Measurements from ENCODE around the gene SP5.

DNA sequence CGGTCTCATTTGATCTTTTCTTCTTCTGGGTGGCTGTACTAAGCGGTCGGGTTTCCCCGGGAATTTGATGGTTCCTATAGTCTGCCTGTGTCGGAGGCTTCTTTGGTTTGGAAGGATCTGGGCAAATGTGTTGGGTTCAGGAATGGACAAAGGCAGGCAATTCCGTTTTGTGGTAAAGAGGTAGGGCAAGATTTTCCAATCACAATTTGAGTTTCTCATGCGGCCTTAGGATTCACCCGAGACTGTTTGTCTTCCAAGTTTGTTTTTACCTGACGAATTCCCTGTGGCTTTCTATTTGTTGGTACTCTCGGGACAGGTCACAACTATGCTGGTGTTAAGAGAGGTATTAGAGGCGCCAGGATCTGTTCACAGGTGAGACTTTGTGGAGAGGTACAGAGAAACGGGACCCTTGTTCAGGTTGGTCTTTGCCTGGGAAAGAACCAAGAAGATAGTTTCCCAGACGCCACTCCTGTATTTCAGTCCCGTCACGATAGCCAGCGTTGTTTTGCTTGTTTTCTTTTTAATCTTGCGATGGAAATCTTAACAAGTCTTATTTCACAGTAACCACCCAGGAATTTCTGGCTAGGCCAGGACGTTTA lies 3.0 kb downstream of the SP5 start:
- TF ChIP-seq POLR2AphosphoS5 (IDR thresholded peaks at IDR 0.05; ENCODE audit: low read depth, low read length) (no peak), CTCF (IDR thresholded peaks at IDR 0.05) (no peak), SIN3A (IDR thresholded peaks at IDR 0.05; ENCODE audit: borderline replicate concordance, insufficient read depth, low read depth, low read length) (no peak), REST (IDR thresholded peaks at IDR 0.05; ENCODE audit: insufficient read depth in 1 of 2, low read depth in 2 of 2, low read length in 1 of 2) (no peak), TCF7L2 (IDR thresholded peaks at IDR 0.05; ENCODE audit: low read depth, low read length) (no peak)

Data from Panc1 (cell line).